NCI-H524 treated with DMSO at 0.1 percent for 48 hours (cell line): ENCODE results near the gene ALG13.
A peak's percentile ranks its signal among the peaks of the same experiment; 100 is the strongest.
"Not testable (repeated sequence)": the region's sequence is repeated elsewhere in the genome, so short reads cannot be mapped to it uniquely, and the experiment has no call there.

Experiments
- DNase-seq: peaks from one replicate; lab custom pipeline; 2025; lab: John Stamatoyannopoulos, UW

The ALG13 gene

DNA sequence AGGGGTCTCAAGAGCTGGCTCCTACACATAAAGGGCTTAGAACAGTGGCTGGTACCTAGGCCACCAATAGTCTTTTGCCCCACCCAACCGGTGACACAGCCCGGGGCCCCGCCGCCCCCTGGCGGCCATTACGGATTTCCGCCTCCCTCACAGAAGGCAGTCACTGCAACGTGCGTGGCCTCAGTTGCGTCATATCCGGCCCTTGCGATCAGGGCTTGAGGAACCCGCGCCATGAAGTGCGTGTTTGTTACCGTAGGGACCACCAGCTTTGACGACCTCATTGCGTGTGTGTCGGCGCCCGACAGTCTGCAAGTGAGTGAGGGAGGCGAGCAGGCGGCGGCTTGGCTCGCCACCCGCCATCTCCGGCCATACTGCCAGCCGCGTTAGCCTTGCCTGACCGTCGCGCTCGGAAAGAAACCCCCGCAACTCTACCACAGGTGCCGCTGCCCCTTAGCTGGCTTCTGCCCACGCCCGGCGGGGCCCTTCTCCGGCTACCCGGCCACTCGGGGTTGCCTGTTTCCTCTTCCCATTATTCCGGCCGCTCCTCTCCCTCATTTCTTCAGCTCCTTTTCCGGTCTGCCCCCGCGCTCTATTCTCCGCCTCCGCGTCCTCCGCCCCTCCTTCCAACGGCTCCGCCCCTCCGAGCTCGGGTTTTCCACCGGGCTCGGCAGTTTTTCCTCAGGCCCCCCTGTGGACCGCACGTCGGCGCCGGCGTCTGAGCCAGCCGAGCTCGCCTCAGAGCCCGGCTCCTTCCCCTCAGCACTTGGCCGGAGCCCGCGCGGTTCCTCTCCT is at the start of gene ALG13:
TSS of gene ALG13 (plus strand) at position 183 of the 792 bp plus-strand sequence. CDS start at position 232, 49 bp downstream.
- peak; percentile 52 for DNase-seq

DNA sequence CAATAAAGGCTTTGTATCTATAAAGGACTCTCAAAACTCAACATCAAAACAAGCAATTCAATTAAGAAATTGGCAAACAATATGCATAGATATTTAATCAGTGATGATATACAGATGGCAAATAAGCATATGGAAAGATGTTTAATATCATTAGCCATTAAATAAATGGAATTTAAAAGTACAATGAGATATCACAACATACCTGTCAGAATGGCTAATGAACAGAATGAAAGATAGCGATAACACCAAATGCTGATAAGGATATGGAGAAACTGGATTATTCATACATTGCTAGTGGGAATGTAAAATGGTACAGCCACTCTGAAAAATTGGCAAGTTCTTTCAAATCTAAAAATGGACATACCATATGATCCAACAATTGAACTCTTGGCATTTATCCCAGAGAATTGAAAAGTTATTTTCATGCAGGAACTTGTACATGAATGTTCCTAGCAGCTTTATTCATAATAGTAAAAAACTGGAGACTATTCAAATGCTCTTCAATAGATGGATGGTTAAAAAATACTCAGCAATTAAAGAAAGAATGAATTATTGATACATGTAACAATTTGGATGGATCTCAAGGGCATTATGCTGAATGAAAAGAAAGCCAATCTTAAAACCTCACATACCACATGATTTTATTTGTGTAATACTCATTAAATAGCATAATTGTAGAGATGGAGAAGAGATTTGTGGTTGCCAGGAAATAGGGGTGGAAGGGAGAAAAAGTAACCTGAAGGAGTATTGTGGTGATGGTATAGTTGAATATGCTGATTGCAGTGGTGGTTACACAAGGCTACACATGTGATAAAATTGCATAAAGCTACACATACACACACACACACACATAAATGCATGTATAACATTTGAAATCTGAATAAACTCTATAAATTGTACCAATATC is 45.9 kb upstream of the ALG13 start:
- no peak for DNase-seq

DNA sequence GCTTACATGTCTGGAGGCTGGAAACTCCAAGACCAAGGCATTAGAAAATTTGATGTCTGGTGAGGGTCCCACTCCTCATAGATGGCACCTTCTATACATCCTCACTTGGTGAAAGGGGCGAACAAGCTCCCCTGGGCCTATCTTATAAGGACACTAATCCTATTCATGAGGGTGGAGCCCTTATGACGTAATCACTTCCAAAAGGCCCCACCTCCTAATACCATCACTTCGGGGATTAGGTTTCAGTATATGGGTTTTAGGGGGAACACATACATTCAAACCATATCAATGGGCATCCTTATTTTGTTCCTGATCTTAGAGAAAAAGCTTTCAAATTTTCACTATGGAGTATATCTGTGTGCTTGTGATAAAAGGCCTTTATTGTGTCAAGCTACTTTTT is 39.0 kb upstream of the ALG13 start:
- DNase-seq = no peak

GRCh38 chrX:111645165-111645564 is 35.8 kb upstream of the ALG13 start:
- not testable (repeated sequence) for DNase-seq

DNA sequence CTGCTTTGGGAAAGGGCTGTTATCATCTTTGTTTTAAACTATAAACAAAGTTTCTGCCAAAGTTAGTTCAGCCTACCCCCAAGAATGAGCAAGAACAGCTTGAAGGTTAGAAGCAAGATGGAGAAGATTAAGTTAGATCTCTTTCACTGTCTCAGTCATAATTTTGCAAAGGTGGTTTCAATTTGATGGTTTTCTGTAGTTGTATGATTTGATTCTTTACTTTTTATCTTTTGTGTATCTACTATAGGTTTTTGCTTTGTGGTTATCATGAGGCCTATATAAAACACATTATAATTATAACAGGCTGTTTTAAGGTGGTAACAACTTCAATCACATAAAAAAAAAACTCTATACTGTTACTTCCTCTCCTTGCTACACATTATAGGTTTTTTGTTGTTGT is 35.4 kb upstream of the ALG13 start:
- no peak for DNase-seq

DNA sequence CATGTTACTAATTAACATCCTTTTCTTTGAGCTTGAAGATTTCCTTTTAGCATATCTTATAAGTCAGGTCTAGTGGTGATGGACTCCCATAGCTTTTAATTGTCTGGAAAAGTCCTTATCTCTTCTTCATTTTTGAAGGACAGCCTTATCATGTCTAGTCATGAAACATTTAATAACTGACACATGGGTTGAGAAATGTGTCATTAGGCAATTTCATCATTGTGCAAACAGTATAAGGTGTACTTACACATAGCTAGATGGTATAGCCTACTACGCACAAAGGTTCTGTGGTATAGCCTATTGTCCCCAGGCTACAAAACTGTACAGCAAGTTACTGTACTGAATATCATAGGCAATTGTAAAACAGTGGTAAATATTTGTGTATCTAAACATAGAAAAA is 34.5 kb upstream of the ALG13 start:
- DNase-seq = no peak

GRCh38 chrX:111648802-111649201 is 32.2 kb upstream of the ALG13 start:
- DNase-seq = no peak

- no peak for DNase-seq
Measured at GRCh38 chrX:111649638-111650037, 31.3 kb upstream of the ALG13 start.

DNA sequence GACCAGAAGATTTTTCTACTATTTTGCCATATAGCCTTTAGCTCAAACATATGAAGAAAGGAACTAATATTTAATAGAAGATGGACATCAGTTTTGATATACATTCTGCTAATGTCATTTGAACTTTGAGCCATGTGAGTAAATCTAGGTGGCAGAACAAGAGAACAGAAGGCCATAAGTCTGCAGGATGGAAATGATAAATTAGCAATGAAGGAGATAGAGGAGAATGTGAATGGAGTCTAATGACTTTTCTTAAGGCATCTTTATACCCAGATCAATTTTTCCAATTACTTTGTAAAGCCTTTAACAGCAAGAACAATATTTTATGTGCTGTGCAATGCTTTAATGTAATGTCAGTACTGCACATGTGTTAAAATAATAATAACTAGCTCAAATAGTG is 30.1 kb upstream of the ALG13 start:
- no peak for DNase-seq

DNA sequence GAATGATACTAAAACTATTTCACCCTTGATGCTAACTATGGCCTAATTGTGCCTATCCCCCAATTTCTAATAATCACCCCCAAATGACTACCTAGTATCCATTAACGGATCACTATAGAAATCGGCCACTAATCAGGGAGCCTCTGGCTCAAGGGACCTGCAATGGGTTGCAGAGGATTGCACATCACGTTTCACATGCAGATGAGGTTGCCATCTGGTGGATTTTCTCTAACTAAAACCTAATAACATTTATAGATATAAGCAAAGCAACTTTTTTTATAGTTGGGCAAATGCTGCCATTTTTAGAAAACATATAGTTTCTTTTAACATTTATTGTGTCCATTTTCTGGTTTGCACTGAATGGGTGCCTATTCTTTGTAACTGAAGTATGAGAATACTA is 28.3 kb upstream of the ALG13 start:
- DNase-seq = peak; percentile 17

DNA sequence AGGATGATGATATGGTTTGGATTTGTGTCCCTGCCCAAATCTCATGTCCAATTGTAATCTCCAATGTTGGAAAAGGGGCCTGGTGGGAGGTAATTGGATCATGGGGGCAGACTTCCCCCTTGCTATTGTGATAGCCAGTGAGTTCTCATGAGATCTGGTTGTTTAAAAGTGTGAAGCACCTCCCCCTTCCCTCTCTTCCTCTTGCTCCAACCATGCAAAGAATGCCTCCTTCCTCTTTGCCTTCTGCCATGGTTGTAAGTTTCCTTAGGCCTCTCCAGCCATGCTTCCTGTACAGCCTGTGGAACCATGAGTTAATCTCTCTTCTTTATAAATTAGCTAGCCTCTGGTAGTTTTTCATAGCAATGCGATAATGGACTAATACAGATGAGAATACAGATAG is 19.7 kb upstream of the ALG13 start:
- no peak for DNase-seq

DNA sequence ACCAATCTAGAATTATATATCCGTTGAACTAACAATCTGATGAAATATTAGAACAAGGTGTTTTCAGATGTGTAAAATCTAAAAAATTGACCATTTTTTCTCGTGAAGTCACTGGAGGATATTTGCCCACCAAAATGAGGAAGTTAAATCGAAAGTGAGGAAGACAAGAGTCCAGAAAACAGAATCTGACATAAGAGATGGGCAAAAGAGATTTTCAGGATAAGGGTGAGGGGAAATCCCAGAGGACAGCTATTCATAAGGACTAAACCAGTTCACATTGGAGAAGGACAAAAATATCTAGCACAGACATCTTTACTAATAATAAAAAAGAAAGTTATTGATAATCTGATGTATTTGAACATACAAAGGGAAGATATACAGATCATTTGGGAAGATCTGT is 18.7 kb upstream of the ALG13 start:
- DNase-seq = no peak

DNA sequence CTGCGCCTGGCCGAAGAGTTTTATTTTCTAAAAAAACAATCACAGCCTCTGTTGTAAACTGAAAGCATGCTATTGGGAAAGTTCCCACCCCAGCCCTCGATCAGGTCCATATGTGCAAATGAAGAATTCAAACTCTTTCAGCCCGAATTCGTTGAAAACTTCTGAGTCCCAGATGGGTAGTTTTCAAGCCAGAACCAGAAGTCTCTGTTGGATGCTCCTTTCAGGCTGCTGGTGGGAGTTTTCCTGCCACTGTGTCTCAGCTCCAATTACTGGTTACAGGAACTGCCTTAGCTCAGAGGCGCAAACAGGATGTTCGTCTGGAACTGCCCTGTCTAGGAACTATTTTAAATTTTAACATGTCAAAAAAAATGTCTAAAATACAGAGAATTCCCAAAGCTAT is 9.3 kb upstream of the ALG13 start:
- DNase-seq = no peak

DNA sequence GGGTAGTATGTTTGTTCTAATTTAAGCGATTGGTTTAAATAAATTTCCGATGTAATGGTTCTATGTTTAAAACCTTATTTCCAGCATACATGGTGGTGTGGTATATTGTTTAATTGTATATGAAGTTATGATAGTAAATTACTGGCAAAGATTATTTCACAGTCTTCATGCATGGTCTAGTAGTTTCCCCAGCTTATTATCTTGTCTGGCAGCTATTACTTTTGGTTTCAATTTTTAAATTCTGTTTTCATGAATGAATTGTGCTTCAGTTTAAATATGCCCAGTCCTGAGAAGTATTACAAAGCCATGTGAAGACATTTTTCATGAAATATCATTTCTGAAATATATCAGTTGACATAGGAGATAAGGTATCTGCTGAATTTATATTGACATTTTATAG is 6.3 kb downstream of the ALG13 start:
- DNase-seq = no peak

- no peak for DNase-seq
Measured at GRCh38 chrX:111695297-111695880, 14.4 kb downstream of the ALG13 start.

DNA sequence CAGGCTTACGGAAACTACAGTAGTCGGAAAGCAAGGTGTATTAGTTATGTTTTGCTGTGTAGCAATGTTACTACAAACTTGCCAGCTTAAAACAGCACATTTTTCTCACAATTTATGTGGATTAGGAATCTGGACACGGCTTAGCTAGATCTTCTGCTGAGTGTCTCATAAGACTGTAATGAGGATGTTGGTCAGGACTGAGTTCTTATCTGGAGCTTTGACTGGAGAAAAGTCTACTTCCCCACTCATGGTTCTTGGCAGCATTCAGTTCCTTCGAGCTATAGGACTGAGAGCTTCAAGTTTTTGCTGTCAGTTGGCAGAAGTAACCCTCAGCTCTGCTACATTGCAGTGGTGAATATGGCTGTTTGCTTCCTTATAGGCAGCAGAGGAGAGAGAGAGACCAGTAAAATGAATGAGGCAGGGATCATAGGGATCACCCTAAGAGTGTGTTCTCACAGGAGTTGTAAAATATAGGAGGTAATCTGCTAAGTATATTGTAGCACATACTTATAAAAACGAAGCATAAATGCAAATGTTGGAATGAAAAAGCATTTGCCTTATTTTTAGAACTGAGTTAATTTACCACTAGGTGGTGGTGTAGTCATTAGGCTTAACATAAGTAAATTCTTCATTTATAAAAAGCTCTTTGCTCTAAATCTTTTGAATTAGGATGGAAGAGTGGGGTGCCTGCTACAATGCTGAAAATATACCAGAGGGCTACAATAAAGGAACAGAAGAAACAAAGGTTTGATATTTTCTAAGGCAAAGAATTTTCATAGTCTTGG is 38.6 kb downstream of the ALG13 start:
- DNase-seq = no peak

DNA sequence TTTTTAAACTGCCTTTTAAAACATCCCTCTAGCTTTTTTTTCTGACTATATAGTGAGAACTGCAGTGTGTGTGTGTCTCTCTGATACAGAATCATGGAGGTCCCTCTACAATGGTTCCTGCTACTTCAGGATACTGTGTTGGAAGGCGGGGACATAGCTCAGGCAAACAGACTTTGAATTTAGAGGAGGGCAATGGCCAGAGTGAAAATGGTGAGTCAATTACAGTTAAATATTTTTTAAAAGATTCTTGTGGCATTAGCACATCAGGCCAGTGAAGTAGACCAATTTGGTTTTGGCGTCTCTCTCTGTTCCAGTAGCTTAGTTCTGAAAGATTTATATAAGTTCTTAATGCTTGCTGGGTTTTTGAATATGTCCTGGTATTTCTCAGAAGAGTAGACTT is 47.1 kb downstream of the ALG13 start:
- no peak for DNase-seq

GRCh38 chrX:111731351-111731750 is 50.4 kb downstream of the ALG13 start:
- no peak for DNase-seq

DNA sequence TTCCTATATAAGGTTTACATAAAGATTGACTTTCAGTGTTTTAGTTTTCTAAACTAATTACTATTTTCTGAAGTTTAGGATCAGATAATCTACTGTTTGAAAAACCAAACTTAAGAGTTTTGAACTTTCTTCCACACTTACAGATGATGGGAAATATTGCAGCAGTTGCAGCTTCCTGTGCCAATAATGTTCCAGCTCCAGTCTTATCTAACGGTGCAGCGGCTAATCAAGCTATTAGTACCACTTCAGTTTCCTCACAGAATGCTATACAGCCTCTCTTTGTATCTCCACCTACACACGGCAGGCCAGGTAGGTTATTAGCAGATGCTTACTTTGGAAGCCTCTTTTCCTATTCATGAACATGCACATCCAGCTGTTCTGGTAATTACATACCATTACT is 55.6 kb downstream of the ALG13 start:
- DNase-seq = no peak

DNA sequence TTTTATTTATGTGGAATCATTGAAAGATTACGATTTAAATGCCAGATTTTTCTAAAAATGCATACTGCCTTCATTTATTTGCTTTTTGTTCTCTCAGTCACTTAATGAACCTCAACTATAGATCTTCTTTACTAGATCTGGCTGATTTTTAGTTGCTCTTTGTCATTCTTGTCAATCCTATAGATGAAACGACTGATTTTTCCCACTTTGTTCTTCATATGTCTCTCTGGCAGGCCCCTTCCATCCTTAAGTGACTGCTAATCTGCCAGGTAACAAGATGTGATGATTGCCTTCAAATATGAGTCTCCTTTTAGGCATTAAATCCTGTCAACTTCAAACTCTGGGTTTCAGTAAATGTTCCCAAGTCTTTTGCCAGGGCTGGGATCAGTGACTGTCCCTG is 61.0 kb downstream of the ALG13 start:
- DNase-seq = no peak

GRCh38 chrX:111743316-111743715 is 62.3 kb downstream of the ALG13 start:
- no peak for DNase-seq

GRCh38 chrX:111756486-111756885 is 75.5 kb downstream of the ALG13 start:
- no peak for DNase-seq
